CD4-positive, alpha-beta T cell treated with Interleukin-4 for 4 hours (primary cell): ENCODE data around the gene RRP8.

Source experiments
- DNase-seq: peaks from one replicate; pipeline ENCODE4 v3.0.0-alpha.2; 2020

Gene RRP8

DNA sequence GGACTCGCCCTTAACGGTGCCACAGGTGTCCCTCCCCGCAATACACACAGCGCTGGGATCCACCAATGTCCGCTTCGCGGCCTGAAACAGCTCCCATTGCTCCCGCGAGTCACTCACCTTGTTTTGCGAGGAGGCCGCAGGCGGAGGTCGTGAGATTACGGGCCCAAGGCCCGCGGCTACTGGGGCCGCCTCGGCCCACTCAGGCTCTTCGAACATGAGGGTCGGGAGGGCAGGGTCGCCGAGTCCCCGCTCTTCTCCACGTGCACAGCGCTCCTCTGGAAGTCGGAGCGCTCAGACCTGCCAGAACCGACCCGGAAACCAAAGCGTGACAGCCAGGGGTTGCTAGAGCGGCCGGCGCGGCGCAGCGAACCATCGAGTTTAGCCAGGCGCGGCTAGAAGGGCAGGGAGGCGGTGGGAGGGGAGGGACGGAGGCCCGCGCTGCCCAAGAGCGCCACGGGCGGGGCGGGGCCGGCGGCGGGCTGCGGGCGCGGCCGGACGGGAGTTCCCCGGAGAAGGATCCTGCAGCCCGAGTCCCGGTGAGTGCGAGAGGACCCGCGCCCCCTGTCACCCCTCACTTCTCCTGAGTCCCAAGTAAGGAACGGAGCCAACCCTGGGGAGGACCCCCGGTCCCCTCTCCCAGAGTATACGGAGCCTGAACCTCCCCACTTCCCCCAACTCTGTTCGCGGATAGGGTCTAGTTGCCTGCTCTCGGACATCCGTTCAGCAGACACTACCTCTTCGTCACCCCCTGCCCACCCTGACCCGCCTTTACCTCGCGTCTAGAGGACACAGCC lies at the start of gene RRP8, which contains the start of gene ILK:
Gene RRP8, minus strand, starts transcription at position 330 of the 794 bp plus-strand sequence. Its CDS starts 114 bp downstream, at position 216.
Gene ILK, plus strand, starts transcription at position 488 of the 794 bp plus-strand sequence. CDS start 498 bp downstream, outside the sequence.
- DNase-seq: peak; percentile 93

DNA sequence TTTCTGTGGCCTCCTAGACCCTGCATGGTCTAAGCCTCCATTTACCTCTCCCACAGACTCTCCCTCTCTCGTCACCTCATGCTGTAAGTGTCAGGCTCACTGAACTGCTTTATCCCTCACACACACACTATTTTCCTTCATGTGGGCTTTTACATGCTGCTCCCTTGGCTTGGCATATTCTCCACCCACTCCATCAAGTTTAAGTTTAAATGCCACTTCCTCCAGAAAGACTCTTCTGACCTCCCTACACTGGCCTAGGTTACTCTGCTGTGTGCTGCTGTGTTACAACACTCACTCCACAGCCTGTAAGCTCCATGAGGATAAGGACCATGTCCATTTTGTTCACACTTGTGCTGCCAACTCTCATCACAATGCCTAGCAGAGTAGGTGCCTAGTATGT lies 49.7 kb upstream of the RRP8 start:
- DNase-seq: no peak

DNA sequence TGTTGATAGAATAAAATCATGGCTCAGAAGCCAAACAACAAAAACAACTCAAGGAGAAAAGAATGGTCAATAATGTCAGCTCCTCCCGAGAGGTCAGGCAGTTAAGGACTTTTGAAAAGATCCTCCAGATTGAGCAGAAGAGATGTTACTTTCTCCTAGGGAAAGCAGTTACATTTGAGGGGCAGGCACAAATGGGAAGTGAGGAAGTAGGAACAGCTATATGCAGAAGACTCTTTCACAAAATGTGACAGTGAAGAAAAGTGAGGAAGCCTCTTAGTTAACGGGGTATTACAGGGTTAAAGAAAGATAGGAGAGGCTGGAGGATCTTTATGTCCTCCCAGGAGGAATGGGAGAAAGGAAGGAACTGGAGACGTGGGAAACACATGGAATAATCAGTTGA lies 48.8 kb upstream of the RRP8 start:
- DNase-seq: no peak

DNA sequence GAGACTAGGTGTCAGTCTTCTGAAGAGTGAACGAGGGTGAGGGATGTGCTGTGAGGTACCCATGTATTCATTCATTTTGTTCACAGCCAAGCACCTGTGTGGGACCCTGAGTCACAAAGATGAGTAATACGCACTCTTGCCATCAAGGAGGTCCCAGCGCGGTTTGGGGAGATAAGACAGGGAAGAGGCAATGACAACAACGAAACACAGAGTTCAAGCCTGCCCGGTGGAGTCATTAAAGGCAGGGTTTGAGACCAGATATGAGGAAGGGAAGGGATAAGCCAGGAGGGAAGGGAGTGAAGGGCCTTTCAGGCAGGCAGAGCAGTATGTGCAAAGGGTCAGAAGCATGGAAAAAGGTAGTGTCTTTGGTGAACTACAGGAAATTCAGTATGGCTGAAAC lies 47.6 kb upstream of the RRP8 start:
- DNase-seq: peak; percentile 38

DNA sequence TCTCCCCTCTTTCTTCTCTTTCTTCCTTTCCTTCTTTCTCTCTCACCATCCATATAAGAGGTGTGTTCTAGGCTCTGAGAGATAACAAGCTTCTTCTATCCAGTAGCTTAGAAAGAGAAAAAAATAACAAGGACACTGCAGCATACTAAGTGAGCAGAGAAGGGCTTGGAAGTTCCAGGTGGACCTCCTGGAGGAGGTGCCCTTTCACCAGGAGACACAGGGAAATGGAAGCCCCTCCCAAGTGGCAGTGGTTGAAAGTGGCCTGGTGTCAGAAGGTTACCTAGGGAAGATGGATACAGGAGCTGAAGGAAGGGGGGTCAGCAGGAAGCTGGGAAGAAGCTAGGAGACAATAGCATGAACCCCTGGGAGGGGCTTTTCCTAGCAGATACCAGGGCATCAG lies 46.7 kb upstream of the RRP8 start:
- DNase-seq: no peak

DNA sequence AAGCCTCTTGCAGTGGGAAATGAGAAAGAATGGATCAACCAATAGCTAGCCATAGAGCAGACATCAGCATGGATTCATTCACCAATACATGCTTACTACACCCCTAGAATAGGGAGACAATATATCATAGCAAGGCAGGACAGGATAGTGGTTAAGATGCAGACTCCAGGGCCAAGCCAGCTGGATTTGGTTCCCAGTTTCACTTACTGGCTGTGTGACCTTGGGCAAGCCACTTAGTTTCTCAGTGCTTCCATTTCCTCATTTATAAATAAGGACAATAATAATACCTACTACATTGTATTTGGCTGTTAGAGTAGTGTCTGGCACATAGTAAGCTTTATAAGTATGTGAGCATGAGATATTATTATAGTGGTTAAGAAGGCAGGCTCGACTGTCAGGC lies 45.1 kb upstream of the RRP8 start:
- no peak for DNase-seq

DNA sequence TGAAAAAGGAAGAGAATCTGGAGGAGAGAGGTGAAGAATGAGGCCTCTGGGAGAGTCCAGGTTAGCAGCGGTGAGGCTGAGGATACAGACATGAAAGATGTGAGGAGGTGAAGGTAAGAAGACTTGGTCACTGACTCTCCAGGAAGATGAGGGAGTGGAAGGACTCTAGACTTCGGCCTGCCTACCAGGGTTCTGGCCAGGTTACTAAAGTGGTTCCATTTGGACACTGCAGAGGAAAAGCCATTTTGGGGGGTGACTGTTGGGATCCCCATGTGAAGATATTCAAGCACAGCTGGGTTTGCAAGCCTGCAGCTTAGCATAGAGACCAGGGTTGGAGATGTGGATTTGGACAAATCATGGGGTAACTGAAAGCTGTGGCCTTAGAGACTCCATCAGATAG lies 44.4 kb upstream of the RRP8 start:
- DNase-seq: no peak

DNA sequence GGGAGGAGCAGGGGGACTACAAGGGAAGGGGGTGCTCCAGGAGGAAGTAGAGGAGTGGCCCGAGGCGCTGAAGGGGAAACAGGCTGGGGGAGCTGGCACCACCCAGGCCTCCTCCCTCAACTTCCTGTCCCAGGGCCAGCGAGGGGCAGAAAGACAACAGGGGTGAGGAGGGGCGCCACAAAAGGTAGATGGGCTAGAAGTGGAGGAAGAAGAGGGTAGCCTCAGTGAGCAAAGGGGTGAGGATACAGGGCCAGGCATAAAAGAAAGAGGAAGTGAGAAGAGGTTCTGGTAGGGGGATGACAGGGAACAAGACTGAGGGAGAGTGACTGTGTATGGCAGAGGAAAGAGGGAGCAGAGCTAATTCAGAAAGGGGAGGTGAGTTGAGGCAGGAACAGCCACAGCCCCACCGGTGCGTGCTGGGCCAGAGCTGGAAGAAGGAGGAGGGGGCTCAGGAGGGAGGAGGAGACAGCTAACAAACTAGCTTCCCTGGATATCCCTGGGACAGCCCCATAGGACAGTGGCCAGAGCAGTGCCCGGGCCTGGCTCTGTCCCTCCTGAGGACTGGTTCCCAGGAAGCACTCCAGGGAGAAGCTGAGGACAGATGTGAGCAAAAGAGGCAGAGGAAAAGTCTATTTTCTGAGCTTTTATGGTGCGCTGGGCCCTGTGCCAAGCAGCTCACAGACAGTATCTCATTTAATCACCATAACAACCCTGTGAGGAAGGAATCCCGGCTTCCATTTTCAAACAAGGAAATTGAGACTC lies 43.7 kb upstream of the RRP8 start:
- DNase-seq: peak; percentile 18

DNA sequence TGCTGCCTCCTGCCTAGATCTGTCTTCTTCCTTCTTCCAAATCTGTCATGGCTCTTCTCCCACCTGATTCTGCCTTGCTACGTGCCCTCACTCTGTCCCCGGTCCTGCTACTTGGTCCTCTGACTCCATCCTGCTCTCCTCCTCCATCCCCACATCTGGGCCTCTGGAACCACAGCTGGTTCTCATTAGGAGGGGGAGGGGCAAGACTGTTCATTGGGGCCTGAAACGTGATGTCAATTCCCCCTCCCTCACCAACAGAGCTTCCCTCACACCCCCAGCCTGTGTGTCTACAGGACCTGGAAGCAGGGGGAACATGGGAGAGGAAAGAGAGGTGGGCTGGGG lies 43.1 kb upstream of the RRP8 start:
- no peak for DNase-seq

DNA sequence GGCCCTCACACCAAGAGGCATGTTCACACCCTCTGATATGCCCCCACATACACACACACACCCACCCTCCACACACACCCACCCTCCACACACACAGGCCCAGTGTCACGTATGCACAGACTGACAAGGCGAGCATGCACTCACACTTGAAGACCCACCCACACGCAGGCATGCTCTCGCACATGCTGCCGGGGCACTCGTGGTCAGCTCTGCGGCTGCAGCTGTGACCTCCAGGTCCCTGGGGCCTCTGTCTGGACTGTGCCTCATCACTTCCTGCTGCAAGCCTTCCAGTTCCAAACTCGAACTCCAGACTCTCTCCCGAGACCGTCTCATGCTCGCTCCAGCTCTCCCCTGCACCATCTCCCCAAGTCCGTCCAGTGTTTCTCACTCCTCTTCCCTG lies 42.7 kb upstream of the RRP8 start:
- DNase-seq: no peak

DNA sequence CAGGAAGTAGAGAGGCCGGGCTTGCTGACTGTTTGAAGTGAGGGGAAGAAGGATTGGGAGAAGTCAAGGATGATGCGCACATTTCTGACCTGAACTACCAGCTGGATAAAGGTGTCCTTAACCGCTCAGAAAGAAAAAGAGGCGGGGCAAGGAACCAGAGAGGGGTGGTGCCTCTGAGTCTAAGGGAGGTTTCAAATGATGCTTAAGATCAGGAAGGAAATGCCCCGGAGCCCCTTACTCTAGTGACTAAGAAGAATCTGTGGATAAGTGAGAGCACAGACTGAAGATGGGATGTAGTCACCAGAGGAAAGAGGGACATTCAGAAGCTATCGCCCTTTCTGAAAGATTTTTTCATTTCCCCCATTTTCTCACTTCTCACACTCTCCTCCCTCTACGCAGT lies 39.5 kb upstream of the RRP8 start:
- no peak for DNase-seq

DNA sequence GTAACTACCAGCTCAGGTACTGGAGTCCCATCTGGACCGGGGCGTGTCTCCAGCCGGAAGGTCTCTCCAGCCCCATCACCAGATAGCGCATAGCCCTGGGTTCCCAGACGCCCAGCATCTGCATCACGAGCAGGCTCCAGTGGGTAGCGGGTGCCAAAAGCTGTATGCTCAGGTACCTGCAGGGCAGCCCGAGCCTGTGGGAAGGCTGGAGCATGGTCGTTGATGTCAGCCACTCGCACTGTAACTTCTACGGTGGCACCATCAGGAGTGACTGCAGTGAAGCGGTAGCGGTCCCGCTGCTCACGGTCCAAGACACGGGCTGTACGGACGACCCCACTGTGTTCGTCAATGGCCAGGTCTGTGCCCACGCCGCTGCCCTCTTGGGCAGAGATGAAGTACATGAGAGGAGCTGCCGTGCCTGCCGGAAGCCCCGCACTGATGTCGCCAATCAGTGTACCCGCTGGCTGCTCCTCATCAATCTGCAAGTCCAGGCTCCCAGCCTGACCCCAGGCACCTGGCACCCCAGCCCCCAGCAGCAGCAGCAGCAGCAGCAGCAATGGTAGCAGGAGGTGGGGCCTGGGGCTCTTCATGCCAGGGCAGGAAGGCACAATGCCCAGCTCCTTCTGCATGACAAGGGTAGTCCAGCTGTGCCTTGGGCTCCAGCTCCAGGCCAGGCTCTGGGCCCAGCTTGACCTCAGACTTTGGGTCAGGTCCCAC lies 37.7 kb upstream of the RRP8 start:
- no peak for DNase-seq

DNA sequence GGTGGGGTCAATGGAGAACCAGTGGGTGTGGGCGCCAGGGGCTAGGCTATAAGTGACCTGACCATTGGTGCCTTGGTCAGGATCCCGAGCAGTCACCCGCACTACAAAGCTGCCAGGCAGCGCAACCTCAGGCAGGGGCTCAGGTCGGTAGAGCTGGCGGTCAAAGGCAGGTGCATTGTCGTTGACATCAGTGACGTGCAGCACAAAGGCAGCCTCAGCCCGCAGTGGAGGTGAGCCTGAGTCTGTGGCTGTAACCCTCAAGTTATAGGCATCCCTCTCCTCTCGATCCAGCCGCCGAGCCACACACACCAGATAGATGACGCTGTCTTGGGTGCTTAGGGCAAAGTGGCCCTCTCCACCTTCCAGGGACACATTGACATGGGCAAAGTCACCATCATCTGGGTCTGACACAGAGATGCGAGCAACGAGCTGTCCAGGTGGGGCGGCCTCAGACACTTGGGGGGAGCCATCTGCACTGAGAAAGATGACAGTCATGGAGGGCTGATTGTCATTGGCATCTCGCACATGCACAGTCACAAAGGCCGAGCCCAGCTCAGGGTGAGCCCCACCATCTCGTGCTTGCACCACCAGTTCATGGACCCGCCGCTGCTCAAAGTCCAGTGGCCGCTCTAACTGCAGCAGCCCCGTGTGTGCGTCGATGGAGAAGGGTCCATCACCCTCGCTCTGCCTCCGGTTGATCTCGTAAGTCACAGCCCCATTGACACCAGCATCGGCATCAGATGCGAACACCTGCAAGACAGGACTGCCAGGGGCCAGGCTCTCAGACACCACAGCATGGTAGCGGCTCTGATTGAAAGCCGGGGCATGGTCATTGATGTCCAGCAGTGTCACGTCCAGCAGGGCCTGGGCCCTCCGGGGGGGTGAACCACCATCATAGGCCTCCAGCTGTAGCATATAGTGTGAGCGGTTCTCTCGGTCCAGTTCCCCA lies 36.9 kb upstream of the RRP8 start:
- DNase-seq: no peak

DNA sequence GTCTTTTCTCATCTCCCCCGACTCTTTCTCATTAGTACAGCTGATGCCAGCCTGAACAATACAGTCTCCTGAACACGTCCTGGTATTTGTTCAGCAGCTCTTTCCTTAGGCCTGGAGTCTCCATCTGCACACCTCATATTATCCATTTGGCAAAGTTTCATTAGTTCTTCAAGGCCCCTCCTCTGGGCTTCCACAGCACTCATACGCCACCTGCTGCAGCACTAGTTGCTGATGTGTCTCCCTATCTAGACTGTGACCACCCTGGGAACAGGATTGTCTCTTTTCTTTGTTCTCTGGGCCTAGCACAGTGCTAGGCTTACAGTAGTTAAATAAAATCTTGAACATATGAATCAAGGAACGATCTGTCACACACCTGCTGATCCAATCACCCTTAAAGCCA lies 35.0 kb upstream of the RRP8 start:
- no peak for DNase-seq

DNA sequence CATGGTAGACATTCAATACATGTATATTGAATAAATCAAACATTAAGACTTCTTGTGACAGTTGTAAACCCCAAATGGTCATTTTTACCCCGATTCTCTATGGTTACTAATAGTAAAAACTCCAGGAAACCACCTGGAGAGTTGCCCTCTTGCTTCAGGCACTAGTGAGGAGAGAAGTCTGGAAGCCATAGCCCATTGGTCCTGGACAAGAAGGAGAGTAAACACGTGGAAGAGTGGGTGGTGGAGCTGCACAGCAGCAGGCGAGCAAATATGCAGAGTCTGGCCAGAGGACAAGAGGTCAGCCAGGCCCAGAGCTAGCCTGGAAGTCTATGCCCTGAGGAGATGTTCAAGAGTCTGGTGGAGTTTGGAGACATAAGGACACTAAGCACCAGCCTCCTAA lies 34.5 kb upstream of the RRP8 start:
- DNase-seq: no peak

DNA sequence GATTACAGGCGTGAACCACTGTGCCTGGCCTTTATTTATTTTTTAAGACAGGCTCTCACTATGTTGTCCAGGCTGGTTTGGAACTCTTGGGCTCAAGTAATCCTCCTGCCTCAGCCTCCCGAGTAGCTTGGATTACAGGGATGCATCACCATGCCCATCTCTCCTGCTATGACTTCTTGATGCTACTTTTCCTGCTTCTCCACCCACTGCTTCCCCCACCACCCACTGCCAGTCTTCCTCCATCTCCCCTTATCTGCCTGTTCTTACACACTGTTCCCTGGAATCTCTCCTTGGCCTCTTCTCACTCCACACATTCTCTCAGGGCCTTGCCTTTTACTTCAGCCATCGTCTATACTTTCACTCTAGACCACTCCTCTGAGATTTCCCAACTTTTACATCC lies 33.1 kb upstream of the RRP8 start:
- no peak for DNase-seq

DNA sequence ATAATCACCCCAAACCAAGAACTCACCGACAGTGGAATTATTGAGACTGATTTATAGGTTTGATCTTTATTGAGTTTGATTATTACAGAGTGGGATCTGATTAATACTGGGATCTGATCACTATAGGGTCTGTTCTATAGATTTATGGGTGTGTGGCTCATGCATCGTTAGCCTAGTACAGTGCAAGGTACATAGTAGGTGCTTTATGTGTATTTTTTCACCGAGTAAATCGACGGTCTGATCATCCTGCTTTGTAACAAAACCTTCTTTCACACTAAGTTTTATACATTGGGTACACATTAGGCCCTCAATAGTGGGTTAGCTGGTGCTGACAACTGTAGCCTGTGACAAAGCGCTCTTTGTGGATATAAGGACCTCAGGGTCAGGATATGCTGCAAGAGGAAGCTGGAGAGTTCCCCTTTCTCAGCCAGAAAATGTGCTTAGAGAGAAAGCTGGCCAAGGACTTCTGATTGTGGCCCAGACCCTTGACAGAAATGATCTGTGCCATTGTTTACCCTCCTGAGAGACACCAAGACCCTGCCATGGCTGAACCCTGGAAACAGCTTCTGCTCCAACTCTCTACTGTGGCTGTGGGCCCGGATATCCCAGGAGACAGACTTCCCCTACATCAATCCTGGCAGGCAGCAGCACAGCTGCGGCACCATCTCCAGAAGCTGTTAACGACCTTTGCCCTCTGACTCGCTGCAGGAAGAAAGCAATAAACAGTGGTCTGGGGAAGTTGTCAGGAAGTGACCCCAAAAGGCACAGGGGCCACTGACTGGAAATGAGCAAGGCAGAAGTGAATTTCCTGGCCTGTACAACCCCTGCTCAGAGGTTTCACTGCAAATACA lies 31.9 kb upstream of the RRP8 start:
- no peak for DNase-seq

DNA sequence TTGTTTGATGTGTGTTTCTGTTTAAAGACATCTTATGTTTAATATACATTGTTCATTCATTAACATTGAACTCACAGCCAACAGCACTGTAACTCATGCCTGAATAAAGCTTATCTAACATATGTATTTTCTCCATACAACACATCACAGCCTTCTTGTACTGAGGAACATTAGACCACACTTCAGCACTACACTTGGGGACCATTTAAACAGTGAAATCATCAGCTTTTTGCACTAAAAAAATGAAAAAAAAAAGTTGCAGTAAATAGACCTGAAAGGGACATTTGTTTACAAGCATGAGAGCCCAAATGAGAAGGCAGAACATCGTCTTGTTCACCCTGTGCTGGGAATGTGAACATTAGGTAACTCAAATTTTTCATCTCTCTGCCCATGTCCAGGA lies 31.1 kb upstream of the RRP8 start:
- DNase-seq: no peak

DNA sequence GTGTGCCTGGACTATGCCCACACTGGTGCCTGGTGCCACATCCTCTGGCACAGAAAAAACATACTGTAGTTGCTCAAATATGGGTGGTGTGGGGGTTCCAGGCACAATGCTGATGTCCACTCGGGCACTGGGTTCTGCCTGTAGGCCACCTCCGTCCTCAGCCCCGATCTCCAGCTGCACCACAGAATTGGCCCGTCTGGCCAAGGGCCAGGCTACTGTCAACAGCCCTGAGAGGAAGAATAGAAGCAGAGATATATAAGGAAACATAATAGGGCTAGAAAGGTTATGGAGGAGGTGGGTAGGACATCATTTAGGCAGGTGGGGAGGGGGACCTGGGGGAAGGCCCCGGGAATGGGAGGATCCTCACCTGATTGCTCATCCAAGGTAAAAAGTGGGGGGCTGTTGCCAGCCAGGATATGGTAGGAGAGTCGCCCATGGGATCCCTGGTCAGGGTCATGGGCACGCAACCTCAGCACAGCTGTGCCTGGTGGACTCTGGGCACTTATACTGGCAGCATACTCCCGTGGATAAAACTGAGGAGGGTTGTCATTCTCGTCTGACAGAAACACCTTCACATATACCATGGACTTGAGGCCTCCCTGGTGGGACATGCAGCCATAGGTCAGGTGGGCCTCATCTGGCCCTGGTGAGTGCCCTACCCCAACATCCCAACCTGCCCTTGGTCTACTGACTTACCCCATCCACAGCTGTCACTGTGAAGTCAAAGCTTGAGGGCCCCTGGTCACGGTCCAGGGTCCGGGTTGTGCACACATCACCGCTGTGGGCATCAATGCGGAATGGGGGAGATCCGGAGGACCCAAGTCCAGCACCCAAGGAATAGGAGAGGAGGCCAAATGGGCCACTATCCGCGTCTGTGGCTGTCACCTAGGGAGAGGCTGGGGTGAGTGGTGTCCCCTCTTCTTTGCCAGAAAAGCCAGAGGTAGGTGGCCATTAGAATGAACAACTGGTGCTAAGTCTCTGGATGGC lies 30.3 kb upstream of the RRP8 start:
- no peak for DNase-seq
